GM21576 (cell line): Measurements from ENCODE around the gene ID3.

Source experiments
- ATAC-seq: cut with Tn5 transposase; IDR thresholded peaks from one replicate; pipeline ENCODE4 v1.9.1; 2021; ENCODE audit warnings: mild to moderate bottlenecking, moderate library complexity; ENCODE audit not compliant: unreplicated experiment

The ID3 gene

DNA sequence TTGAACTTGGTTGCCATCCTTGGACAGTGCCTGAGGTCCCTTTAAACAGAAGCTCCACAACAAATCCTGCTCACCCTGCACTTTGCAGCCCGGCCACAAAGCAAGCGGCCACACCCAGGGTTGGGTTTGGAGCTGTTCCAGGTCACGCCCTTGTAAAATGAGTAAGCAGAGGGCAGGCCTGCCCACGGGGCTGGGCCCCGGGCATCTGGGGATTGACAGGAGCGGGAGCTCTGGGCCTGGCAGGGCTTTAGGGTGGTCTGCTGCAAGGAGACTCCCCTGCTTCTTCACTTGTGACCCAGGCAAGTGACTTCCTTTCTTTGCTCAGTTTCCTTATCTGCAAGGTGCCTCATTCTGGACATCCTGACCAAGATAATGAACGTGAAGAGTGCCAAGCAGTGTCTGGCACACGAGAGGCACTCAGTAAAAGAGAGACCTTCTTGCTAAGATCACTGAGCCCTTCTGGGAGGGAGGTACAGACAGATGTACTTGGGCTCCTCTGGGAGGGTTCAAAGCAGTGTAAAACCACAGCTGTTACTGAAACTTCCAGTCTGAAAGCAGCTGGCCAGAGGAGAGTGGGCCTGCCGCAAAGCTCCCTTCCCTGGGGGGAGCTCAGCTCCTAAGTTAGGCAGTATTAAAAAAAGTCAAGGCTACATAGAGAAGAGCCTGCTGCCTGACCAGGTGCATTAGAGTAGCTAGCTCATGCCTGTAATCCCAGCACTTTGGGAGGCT lies 30.9 kb downstream of the ID3 start:
- peak; percentile 41 for ATAC-seq

DNA sequence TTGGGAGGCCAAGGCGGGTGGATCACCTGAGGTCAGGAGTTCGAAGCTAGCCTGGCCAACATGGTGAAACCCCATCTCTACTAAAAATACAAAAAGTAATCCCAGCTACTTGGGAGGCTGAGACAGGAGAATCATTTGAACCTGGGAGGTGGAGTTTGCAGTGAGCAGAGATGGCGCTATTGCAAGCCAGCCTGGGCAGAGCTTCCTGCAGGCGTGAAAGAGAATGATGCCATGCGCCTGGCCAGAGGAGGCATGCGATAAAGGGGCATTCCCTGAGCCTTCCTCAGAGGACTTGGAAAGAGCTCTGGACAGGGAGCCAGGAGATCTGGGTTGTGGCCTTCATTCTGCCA lies 31.4 kb downstream of the ID3 start:
- no peak for ATAC-seq

DNA sequence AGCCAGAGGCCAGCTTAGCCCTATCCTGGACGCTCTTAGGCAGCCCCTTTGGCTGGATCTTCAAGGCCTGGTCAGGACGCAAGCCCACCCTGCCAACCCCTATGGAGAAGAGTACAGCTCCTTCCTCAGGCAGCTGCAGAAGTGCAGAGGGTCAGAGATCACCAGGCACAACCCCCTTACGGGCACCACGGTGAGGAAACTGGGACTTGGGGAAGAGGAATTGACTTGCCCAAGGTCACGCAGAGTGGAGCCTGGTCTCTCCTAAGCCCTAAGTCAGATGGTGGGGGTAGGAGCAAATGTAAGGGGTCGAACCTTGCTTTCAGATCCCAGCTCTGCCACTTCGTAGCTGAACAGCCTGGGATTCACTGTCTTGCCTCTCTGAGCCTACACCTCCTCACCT lies 31.9 kb downstream of the ID3 start:
- ATAC-seq: no peak

DNA sequence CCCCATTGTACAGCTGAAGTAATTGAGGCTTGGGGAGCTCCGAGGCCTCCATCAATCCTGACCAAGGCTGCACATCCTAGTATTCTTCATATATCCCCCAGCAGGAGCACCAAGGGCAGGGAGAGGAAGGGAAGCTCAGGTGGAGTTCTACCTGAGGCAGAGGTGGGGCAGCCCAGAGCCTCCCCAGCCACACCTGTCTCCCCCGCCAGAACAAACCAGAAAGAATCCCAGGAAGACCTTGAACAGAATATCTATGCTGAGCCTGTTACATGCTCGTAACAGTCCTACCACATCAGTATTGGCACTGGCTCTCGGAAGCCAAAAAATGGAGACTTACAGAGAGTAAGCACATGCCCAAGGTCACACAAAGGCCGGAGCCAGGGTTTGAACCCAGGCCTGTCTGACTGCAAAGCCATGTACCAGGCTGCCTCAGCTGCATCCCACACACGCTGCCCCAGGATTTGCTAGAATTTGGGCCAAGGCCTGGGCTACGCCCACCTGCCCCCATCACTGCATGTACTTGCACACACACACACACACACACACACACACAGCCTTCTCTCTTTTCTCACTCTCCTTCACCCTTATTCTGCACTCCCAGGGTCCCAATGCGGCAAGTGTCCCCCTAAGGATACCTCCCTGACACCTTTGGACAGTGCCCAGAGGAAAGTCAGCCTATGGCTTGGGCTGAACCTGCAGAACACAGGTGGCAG lies 32.8 kb downstream of the ID3 start:
- no peak for ATAC-seq

- ATAC-seq: no peak
Observed at GRCh38 chr1:23525558-23526250, 33.6 kb downstream of the ID3 start.

GRCh38 chr1:23524716-23525401 lies 34.4 kb downstream of the ID3 start:
- no peak for ATAC-seq

DNA sequence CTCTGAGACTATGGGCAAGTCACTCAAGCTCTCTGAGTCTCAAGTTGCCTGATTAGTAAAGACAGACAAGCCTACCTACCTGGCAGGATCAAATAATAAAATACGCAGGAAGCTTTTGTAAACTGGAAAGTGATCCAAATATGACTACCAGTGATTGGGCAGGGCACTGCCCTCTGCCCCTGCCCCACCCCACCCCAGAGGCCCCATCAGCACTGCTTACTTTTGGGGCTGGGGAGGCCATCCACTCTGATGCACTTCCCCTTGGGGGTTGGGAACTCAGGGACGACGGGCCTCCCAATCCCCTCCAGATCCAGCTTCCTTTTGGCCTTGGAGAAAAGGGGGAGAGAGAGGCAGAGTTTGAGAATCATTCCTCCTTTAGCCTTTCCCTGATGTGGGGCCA lies 35.1 kb downstream of the ID3 start:
- no peak for ATAC-seq

DNA sequence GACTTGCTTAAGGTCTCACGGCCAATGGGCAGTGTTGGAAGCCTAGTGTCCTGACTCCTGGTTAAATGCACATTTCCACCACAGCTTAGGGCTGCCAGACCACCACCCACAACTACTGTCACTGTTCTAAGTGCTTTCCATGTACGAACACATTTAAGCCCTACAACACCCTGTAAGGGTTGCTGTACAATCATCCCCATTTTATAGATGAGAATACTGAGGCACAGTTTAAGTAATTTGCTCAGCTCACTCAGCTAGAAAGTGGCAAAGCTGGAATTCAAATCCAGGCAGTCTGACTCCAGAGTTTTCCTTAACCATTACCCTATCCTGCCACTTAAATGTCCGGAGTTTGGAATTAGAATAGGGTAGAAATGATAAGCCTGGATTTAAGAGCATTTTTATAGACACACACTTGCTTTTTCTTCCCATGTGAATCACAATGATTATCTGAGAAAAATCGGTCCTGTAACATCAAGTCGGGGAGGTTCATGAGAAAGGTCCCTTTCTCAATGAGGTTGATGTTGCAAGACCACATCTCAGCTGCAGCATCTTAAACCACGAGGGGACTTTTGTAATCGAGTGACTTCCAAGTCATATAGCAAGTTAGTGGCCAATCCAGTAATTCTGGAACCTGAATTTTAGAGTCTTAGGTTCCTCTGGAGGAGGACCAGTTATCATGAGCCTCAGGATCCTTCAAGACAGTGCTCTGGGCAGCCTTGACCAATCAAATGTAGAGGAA lies 36.9 kb downstream of the ID3 start:
- ATAC-seq: no peak

DNA sequence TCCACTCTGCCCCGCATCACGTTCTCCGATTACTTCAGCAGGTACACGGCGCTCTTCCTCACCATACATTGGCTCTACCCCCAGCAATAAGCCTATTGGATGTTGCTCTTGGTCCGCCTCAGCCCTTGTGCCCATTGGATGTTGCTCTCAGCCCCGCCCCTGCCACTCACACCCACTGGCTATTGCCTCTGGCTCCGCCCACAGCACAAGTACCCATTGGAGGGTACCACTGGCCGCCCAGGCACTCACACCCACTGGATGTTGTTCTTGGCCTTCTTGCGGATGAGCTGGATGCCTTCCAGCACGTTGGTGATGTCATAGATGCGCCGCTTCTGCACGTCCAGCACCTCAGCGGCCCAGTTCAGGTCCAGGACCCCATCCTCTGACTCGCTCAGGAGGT lies 37.7 kb downstream of the ID3 start:
- ATAC-seq: no peak

- ATAC-seq: no peak
Observed at GRCh38 chr1:23517581-23517980, 41.7 kb downstream of the ID3 start.

- no peak for ATAC-seq
Observed at GRCh38 chr1:23515905-23516304, 43.4 kb downstream of the ID3 start.

DNA sequence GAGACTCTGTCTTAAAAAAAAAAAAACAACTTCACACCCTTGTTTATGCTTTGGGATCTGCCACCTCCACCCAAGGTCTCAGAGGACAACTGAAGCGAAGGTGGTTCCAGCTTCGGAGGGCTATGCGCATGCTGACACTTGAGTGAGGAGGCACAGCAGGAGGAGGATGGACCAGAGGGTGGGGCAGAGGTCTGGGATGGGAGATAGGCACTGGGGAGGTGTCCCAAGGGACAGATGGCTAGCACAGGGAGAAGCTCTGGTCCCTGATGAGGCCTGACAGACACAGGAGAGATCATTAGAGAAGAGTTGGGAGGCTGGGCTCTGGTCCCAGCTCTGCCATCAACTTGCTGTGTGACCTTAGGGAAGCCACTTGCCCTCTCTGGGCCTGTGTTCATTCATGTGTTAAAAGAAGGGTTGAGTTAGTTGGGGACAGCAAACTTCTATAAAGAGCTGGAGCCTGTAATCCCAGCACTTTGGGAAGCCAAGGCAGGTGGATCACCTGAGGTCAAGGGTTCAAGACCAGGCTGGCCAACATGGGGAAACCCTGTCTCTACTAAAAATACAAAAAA lies 45.1 kb downstream of the ID3 start:
- no peak for ATAC-seq

DNA sequence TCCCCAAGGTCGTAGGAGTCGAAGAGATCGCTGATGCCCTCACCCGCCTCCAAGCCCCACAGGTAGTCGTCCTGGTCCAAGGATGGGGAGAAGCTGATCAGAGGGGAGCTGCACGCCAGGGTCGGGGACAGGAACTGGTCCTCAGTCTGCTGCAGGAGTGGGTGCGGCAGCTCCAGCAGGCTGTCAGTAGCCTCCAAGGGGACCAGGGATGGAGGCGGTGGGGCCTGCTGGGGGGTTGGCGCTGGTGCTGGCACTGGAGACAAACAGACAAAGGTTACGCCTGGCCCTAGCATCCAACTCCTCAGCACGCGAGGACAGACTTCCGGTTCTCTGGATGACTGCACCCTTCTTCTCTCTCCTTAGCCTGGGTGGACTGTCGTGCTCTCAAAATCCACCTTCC lies 49.4 kb downstream of the ID3 start:
- ATAC-seq: no peak
